HG03575 (cell line): ENCODE measurements around the gene SENP7.
"Not testable (repeated sequence)": the region's sequence is repeated elsewhere in the genome, so short reads cannot be mapped to it uniquely, and the experiment has no call there.

Experiments used
- ATAC-seq: cut with Tn5 transposase; IDR thresholded peaks from one replicate; pipeline ENCODE4 v1.9.1; 2021; ENCODE audit not compliant: unreplicated experiment, insufficient number of reproducible peaks, low FRiP score; ENCODE audit errors: extremely low read depth

Gene SENP7

DNA sequence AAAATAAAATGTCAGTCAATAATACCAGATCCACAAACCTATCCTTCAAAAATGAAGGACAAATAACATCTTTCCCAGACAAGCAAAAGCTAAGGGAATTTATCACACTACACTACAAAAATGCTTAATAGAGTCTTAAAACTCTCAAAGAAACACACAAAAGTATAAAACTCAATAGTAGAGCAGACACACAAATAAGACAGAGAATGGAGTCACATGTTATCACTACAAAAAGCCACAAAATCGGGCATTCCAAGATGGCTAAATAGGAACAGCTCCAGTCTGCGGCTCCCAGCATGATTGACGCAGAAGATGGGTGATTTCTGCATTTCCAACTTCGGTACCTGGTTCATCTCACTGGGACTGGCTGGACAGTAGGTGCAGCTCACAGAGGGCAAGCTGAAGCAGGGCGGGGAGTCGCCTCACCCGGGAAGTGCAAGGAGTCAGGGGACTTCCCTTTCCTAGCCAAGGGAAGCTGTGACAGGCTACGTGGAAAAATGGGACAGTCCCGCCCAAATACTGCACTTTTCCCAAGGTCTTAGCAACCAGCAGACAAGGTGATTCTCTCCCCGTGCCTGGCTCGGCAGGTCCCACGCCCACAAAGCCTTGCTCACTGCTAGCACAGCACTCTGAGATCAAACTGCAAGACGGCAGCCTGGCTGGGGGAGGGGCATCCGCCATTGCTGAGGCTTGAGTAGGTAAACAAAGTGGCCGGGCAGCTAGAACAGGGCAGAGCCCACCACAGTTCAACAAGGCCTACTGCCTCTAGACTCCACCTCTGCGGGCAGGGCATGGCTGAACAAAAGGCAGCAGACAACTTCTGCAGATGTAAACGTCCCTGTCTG lies 46.3 kb downstream of the SENP7 start:
- no peak for ATAC-seq

DNA sequence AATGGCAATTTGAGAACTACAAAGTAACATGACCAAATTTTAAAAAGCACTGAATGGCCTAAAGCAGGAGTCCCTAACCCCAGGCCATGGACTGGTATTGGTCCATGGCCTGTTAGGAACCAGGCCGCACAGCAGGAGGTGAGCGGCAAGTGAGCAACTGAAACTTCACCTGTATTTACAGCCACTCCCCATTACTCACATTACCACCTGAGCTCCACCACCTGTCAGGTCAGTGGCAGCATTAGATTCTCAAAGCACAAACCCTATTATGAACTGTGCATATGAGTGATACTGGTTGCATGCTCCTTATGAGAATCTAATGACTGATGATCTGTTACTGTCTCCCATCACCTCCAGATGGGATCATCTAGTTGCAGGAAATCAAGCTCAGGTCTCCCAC lies 48.8 kb downstream of the SENP7 start:
- no peak for ATAC-seq

GRCh38 chr3:101461451-101461850 lies 51.6 kb downstream of the SENP7 start:
- ATAC-seq: no peak

- no peak for ATAC-seq
These were observed 54.6 kb downstream of the SENP7 start for GRCh38 chr3:101458387-101458786.

DNA sequence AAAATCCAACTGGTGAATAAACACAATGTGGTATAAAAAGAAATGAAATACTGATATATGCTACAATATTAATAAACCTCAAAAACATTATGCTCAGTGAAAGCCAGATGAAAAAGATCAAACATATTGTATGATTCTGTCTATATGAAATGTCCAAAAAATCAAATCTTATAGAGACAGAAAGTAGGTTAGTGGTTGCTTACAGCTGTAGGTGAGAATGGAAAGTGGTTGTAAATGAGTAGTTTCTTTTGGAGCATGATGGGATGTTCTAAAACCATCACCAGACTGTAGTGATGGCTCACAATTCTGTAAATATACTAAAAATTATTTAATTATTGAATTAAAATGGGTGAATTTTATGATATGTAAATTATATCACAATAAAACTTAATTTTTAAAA lies 58.4 kb downstream of the SENP7 start:
- ATAC-seq: no peak

DNA sequence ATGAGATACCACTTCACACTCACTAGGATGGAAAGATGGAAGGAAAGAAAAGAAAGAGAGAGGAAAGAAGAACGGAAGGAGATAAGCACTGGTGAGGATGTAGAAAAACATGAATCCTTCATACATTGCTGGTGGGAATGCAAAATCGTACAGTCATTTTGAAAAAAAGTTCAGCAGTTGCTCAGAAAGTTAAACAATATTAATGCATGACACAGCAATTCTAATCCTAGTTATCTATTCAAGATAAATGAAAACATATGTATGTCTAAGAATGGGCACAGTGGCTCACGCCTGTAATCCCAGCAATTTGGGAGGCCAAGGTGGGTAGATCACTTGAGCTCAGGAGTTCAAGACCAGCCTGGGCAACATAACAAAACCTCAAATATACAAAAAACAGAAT lies 59.1 kb downstream of the SENP7 start:
- no peak for ATAC-seq

- not testable (repeated sequence) for ATAC-seq
These were observed 74.4 kb downstream of the SENP7 start for GRCh38 chr3:101438641-101439040.

GRCh38 chr3:101433652-101434051 lies 79.4 kb downstream of the SENP7 start:
- ATAC-seq: no peak

- no peak for ATAC-seq
These were observed 88.8 kb downstream of the SENP7 start for GRCh38 chr3:101423984-101424888.

DNA sequence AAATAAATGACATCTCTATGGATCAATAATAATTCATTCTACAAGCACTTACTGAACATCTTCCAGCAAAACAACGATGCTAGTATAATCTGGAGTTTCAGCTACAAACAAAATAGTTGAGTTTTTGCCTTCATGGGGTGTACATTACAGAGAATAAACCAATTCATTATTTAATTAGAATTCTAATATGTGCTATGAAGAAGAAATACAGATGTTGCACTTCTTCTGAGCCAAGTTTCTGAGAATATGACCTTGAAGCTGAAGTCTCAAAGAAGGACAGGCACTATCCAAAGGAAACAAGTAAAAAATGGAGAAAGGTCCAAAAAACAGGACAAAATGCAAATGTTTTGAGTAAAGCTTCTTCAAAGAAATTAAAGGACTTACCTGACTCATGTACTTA lies 94.2 kb downstream of the SENP7 start:
- ATAC-seq: no peak

DNA sequence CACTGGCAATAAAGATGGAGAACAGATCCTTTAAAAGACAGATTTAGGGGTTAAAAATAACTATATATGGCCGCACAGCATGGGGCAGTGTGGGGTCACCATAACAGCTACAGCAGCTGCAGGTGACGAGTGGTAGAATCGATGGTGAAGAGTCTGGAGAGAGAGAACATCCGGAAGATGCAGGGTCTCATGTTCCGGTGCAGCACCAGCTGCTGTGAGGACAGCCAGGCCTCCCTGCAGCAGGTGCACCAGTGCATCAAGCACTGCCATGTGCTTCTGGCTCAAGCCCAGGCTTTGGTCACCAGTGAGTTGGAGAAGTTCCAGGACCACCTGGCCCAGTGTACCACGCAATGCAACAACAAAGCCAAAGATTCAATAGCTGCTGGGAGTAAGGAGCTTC lies 98.9 kb downstream of the SENP7 start:
- ATAC-seq: no peak

DNA sequence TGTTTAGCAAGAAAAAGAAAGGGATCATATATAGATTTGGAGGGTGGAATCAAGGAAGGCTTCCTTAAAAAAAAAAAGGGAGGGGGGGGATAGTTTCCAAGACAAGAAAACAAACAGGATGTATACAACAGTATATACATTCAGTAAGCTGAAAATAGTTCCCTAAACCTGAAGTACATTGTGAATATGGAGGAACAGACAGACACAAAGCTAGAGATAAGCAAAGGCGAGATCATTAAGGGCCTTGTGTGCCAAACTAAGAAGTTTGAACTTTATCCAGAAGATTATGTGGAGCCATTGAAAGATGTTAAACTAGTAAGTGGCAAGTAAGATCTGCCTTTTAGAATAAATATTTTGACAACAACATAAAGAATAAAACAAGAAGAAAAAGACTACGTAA lies 99.4 kb downstream of the SENP7 start:
- no peak for ATAC-seq

GRCh38 chr3:101391413-101391950 lies 121.5 kb downstream of the SENP7 start:
- no peak for ATAC-seq

DNA sequence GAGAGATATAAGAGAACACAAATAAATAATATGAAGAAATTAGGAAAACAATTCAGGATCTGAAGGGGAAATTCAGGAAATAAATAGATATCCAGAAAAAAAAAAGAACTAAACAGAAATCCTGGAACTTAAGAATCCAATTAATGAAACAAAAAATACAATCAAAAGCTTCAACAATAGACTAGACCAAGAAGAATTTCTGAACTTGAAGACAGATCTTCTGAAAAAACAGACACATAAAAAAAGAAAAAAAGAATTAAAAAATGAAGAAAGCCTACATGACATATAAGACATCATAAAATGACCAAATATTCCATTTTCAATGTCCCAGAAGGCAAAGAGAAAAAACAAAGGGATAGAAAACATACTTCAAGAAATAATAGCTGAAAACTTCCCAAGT lies 124.3 kb downstream of the SENP7 start:
- ATAC-seq: no peak

DNA sequence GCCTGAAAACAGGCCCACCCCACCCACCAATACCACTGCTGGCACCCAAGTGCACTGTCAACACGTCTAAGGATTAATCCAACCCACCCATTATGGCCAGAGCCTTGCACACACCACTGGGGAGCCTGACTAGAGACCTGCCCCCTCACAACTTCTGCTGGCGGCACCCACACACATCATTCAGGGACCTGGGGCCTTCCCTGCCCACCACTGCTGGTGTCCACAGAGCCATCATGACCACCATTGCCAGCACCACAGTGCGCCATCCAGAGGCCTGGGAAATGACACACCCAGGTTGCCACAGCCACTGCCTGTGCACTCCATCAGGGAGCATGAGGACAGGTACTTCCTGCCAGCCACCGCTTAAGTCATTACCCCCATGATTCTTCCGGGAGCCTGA lies 125.7 kb downstream of the SENP7 start:
- no peak for ATAC-seq

DNA sequence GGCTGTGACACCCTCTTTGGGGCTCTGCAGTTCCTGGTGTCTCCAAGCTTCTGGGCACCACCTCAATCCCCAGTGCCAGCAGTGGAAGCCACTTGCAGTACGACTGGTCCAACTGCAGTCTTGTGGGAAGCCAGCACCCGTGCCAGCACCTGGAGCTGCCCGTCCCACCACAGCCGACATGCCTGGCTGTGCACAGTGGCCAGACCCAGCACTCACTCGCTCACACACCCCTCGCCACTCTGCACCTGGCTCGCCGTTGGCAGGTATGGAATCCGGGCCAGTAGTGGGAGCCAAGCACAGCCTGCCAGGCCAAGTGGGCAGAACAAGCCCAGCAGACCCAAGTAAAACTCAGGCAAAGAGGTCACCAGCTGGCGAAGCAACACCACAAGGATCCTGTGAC lies 128.6 kb downstream of the SENP7 start:
- ATAC-seq: no peak

DNA sequence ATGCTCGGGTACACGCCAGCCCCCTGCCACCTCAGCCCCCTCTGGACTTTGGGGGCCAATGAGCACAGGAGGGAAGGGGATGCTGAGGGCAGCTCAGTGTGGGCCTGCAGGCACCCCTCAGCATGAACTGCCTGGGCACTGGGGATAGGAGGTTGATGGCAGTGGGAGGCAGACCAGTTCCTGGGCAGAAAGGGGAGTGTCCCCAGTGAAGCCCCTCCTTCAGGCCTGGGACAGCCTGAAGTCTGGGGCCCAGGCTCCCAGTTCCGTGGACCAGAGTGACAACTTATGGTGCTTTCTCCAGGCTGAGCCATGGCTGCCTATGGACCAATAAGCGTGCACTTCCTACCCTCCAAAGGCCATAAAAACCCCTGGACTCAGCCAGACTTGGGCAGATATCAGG lies 129.4 kb downstream of the SENP7 start:
- ATAC-seq: no peak

- ATAC-seq: no peak
These were observed 129.8 kb downstream of the SENP7 start for GRCh38 chr3:101383156-101383575.

DNA sequence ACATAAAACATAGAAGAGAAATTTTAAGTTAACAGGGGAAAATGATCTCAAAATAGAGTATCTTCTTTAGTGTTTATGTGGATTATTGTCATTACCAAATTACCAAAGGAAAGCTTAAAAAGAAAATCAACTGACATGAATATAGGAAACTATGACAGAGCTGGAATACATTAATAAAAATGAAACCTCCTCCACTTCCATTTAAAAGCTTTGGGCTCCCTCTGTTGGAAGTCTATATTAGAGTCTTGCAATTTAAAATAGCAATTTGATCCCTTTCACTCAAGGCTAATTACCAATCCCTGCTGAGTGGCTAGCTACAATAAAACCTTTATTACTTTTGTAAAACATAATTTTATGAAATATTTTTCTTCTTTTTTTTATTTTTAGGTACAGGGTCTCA lies 131.2 kb downstream of the SENP7 start:
- ATAC-seq: no peak
